RPMI8226 (cell line): ENCODE data around the gene ATP6V0E2.
A peak's percentile ranks its signal among the peaks of the same experiment; 100 is the strongest.
"Not testable (repeated sequence)": the region's sequence is repeated elsewhere in the genome, so short reads cannot be mapped to it uniquely, and the experiment has no call there.

ENCODE experiments used
- DNase-seq: peaks from one replicate; pipeline ENCODE4 v3.0.0-alpha.2; 2015

The ATP6V0E2 gene

GRCh38 chr7:149880638-149881311 is 7.0 kb downstream of the ATP6V0E2 start:
- DNase-seq: peak; percentile 0

- DNase-seq: peak; percentile 2
Measured at GRCh38 chr7:149881328-149882247, 7.8 kb downstream of the ATP6V0E2 start.

GRCh38 chr7:149882248-149883047 is 8.7 kb downstream of the ATP6V0E2 start:
- peak; percentile 1 for DNase-seq

GRCh38 chr7:149883048-149883438 is 9.3 kb downstream of the ATP6V0E2 start:
- no peak for DNase-seq

GRCh38 chr7:149883452-149883861 is 9.7 kb downstream of the ATP6V0E2 start:
- peak; percentile 67 for DNase-seq

- peak; percentile 1 for DNase-seq
Measured at GRCh38 chr7:149884016-149884415, 10.2 kb downstream of the ATP6V0E2 start.

GRCh38 chr7:149884541-149884940 is 10.8 kb downstream of the ATP6V0E2 start:
- peak; percentile 0 for DNase-seq

- DNase-seq: peak; percentile 13
Measured at GRCh38 chr7:149885191-149886017, 11.6 kb downstream of the ATP6V0E2 start.

- peak; percentile 1 for DNase-seq
Measured at GRCh38 chr7:149886018-149886415, 12.2 kb downstream of the ATP6V0E2 start.

- DNase-seq: peak; percentile 0
Measured at GRCh38 chr7:149887311-149887710, 13.5 kb downstream of the ATP6V0E2 start.

- not testable (repeated sequence) for DNase-seq
Measured at GRCh38 chr7:149890715-149891114, 16.9 kb downstream of the ATP6V0E2 start.

- DNase-seq: not testable (repeated sequence)
Measured at GRCh38 chr7:149894957-149895356, 21.2 kb downstream of the ATP6V0E2 start.

GRCh38 chr7:149907776-149908376 is 34.1 kb downstream of the ATP6V0E2 start:
- DNase-seq: not testable (repeated sequence)

- not testable (repeated sequence) for DNase-seq
Measured at GRCh38 chr7:149910219-149910618, 36.5 kb downstream of the ATP6V0E2 start.

- not testable (repeated sequence) for DNase-seq
Measured at GRCh38 chr7:149912126-149912525, 38.4 kb downstream of the ATP6V0E2 start.

- DNase-seq: not testable (repeated sequence)
Measured at GRCh38 chr7:149926414-149926813, 52.6 kb downstream of the ATP6V0E2 start.
